MM.1S (cell line): Measurements from ENCODE around the gene IQGAP1.

Experiments
- DNase-seq: peaks from one replicate; pipeline ENCODE4 v3.0.0-alpha.2; 2015
- H2AFZ ChIP-seq: fragments of 300-600 bp; sonication (generic); 2 replicates; pipeline ENCODE4 v1.6.0; 2016; ENCODE audit warnings: antibody characterized with exemption, low read length
- H3F3A ChIP-seq: fragments of 300-600 bp; sonication (generic); 2 replicates; pipeline ENCODE4 v1.6.1; 2016; ENCODE audit warnings: mild to moderate bottlenecking, antibody characterized with exemption, low read length, moderate library complexity, mixed read lengths; ENCODE audit not compliant: insufficient read depth
- H3K27ac ChIP-seq: fragments of 300-600 bp; sonication (generic); 2 replicates; pipeline ENCODE4 v1.5.1; 2016; ENCODE audit warnings: mild to moderate bottlenecking, low read length
- H3K27me3 ChIP-seq: fragments of 300-600 bp; sonication (generic); replicated peaks from 2 replicates; pipeline ENCODE4 v1.6.0; 2016; ENCODE audit warnings: low read length; ENCODE audit not compliant: insufficient read depth
- H3K36me3 ChIP-seq: fragments of 300-600 bp; sonication (generic); replicated peaks from 2 replicates; pipeline ENCODE4 v1.6.1; 2016; ENCODE audit warnings: mild to moderate bottlenecking, low read length, mixed read lengths; ENCODE audit not compliant: insufficient read depth
- H3K4me1 ChIP-seq: fragments of 300-600 bp; sonication (generic); 2 replicates; pipeline ENCODE4 v1.6.1; 2016; ENCODE audit warnings: low read length, mixed read lengths
- H3K4me2 ChIP-seq: fragments of 300-600 bp; sonication (generic); 2 replicates; pipeline ENCODE4 v1.6.0; 2016; ENCODE audit warnings: low read depth, low read length
- H3K4me3 ChIP-seq: fragments of 300-600 bp; sonication (generic); 2 replicates; pipeline ENCODE4 v1.5.1; 2016; ENCODE audit warnings: low read length, mixed read lengths
- H3K79me2 ChIP-seq: fragments of 300-600 bp; sonication (generic); 2 replicates; pipeline ENCODE4 v1.6.1; 2016; ENCODE audit warnings: mixed run types, low read length, mixed read lengths
- H3K9ac ChIP-seq: fragments of 300-600 bp; sonication (generic); 2 replicates; pipeline ENCODE4 v1.6.1; 2016; ENCODE audit warnings: low read length, mixed read lengths
- H3K9me2 ChIP-seq: fragments of 300-600 bp; sonication (generic); replicated peaks from 2 replicates; pipeline ENCODE4 v1.6.1; 2016; ENCODE audit warnings: mild to moderate bottlenecking, low read length, mixed read lengths; ENCODE audit not compliant: insufficient read depth
- H3K9me3 ChIP-seq: fragments of 300-600 bp; sonication (generic); replicated peaks from 2 replicates; pipeline ENCODE4 v1.6.1; 2016; ENCODE audit warnings: mild to moderate bottlenecking, low read length, mixed read lengths; ENCODE audit not compliant: insufficient read depth
- H4K20me1 ChIP-seq: fragments of 300-600 bp; sonication (generic); 2 replicates; pipeline ENCODE4 v1.6.1; 2016; ENCODE audit warnings: mild to moderate bottlenecking, low read length, moderate library complexity, mixed read lengths; ENCODE audit not compliant: insufficient read depth
- CTCF ChIP-seq: fragments of 300-600 bp; sonication (generic); IDR thresholded peaks from 2 replicates; pipeline ENCODE4 v1.5.1; 2016; ENCODE audit warnings: antibody characterized with exemption, low read length, mixed read lengths
- EZH2 ChIP-seq: fragments of 300-600 bp; sonication (generic); optimal IDR thresholded peaks from 2 replicates; pipeline ENCODE3; 2017; ENCODE audit warnings: low read depth, mild to moderate bottlenecking, antibody characterized with exemption, low read length, mixed read lengths
- EZH2phosphoT487 ChIP-seq: fragments of 300-600 bp; sonication (generic); IDR thresholded peaks from 2 replicates; pipeline ENCODE4 v1.6.1; 2018; ENCODE audit warnings: antibody characterized with exemption, low read length

Gene IQGAP1

GRCh38 chr15:90487186-90487585 lies 99.1 kb downstream of the IQGAP1 start:
- H3F3A ChIP-seq = no peaks in the 10 kb centered on the region
- no peaks in the 10 kb centered on the region for H4K20me1 ChIP-seq
- no peaks in the 10 kb centered on the region for H3K4me1 ChIP-seq
- H3K9ac ChIP-seq = no peak overlapping the region
- H3K9me2 ChIP-seq = no peaks in the 10 kb centered on the region
- H2AFZ ChIP-seq = no peak overlapping the region
- H3K27ac ChIP-seq = no peak overlapping the region
- H3K4me2 ChIP-seq = no peak overlapping the region
- H3K9me3 ChIP-seq = no peaks in the 10 kb centered on the region
- no peaks in the 10 kb centered on the region for H3K79me2 ChIP-seq
- H3K4me3 ChIP-seq = no peak overlapping the region
- H3K36me3 ChIP-seq = peaks cover 20% of the 10 kb centered on the region; the same call in 1 of the 2 replicates
- TF ChIP-seq EZH2 = no peak
- no peak for TF ChIP-seq CTCF
- no peak for TF ChIP-seq EZH2phosphoT487
- no peaks in the 10 kb centered on the region for H3K27me3 ChIP-seq
- no peak for DNase-seq

GRCh38 chr15:90489514-90489913 lies 101.5 kb downstream of the IQGAP1 start:
- Histone ChIP-seq H4K20me1 (no peaks in the 10 kb centered on the region), H3K4me3 (no peak overlapping the region), H3K9me3 (no peaks in the 10 kb centered on the region), H3K27ac (no peak overlapping the region), H3K9me2 (no peaks in the 10 kb centered on the region), H3K4me2 (no peak overlapping the region), H3K36me3 (peaks cover 11% of the 10 kb centered on the region; the same call in 1 of the 2 replicates), H3K79me2 (no peaks in the 10 kb centered on the region), H3F3A (no peaks in the 10 kb centered on the region), H3K27me3 (no peaks in the 10 kb centered on the region), H2AFZ (no peak overlapping the region), H3K4me1 (no peaks in the 10 kb centered on the region), H3K9ac (no peak overlapping the region)
- TF ChIP-seq EZH2 (no peak), EZH2phosphoT487 (no peak), CTCF (no peak)
- no peak for DNase-seq

GRCh38 chr15:90489944-90490343 lies 101.9 kb downstream of the IQGAP1 start:
- no peaks in the 10 kb centered on the region for H3K27me3 ChIP-seq
- H3K4me3 ChIP-seq = no peak overlapping the region
- H3K4me2 ChIP-seq = no peak overlapping the region
- H3K4me1 ChIP-seq = no peaks in the 10 kb centered on the region
- H3K9me2 ChIP-seq = no peaks in the 10 kb centered on the region
- H3K9ac ChIP-seq = no peak overlapping the region
- DNase-seq = no peak
- no peaks in the 10 kb centered on the region for H4K20me1 ChIP-seq
- no peak overlapping the region for H3K27ac ChIP-seq
- H3F3A ChIP-seq = no peaks in the 10 kb centered on the region
- TF ChIP-seq EZH2 (no peak), CTCF (no peak), EZH2phosphoT487 (no peak)
- no peak overlapping the region for H2AFZ ChIP-seq
- H3K9me3 ChIP-seq = no peaks in the 10 kb centered on the region
- no peaks in the 10 kb centered on the region for H3K79me2 ChIP-seq
- peaks cover 11% of the 10 kb centered on the region; the same call in 1 of the 2 replicates for H3K36me3 ChIP-seq
